ENCODE measurements around the gene TMEM202.

DNA sequence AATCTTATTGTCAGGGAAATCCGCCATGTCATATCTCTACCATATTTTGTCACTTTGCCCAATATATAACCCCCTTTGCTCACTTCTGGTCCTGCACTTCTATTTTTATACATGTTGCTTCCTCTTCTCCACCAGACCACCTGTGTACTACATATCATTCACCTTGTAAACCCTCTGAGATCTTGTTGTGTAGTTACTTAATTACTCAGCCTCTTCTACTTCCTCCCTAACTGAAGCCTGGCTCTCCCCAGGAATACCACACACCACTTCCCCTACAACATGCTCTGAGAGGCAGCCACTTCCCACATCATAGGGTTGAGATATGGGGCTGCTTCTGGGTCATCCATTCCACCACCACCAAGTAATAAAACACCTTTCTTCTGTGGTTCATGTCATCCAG is 32.3 kb upstream of the TMEM202 start:
- TF ChIP-seq, protein P1, sequence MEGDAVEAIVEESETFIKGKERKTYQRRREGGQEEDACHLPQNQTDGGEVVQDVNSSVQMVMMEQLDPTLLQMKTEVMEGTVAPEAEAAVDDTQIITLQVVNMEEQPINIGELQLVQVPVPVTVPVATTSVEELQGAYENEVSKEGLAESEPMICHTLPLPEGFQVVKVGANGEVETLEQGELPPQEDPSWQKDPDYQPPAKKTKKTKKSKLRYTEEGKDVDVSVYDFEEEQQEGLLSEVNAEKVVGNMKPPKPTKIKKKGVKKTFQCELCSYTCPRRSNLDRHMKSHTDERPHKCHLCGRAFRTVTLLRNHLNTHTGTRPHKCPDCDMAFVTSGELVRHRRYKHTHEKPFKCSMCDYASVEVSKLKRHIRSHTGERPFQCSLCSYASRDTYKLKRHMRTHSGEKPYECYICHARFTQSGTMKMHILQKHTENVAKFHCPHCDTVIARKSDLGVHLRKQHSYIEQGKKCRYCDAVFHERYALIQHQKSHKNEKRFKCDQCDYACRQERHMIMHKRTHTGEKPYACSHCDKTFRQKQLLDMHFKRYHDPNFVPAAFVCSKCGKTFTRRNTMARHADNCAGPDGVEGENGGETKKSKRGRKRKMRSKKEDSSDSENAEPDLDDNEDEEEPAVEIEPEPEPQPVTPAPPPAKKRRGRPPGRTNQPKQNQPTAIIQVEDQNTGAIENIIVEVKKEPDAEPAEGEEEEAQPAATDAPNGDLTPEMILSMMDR (conservative IDR thresholded peaks at IDR 0.05 in 1 of 2, IDR thresholded peaks at IDR 0.05 in 1 of 2; ENCODE audit: extremely low read depth in 1 of 2, insufficient read depth in 1 of 2, low read depth in 1 of 2, low read length in 2 of 2) = no peak
- no peak for TF ChIP-seq EZH2 (IDR thresholded peaks at IDR 0.05; ENCODE audit: borderline replicate concordance, low read length)
